H9 (cell line): ENCODE measurements around the gene MAT2A. TPM values are rescaled to one million over a fixed set of nuclear protein-coding genes. Genes with fewer than 3 reads are reported as not detected.

Source experiments
- DNase-seq: peaks from one replicate; pipeline ENCODE4 v3.0.0-alpha.2; 2017
- H2AFZ ChIP-seq: one replicate; pipeline ENCODE4 v1.6.1; 2013; ENCODE audit warnings: mild to moderate bottlenecking, low read length, control low read depth, moderate library complexity
- H2AK5ac ChIP-seq: 2 replicates; pipeline ENCODE4 v1.6.1; 2013; ENCODE audit warnings: low read length, control low read depth, mixed read lengths; ENCODE audit not compliant: insufficient read length
- H2BK120ac ChIP-seq: one replicate; pipeline ENCODE4 v1.6.1; 2013; ENCODE audit warnings: low read depth, mild to moderate bottlenecking, low read length, control low read depth, inconsistent platforms; ENCODE audit not compliant: poor library complexity, severe bottlenecking
- H2BK12ac ChIP-seq: 2 replicates; pipeline ENCODE4 v1.6.1; 2013; ENCODE audit warnings: low read length, control low read depth, mixed read lengths, low read depth; ENCODE audit not compliant: insufficient read length
- H2BK15ac ChIP-seq: 2 replicates; pipeline ENCODE4 v1.6.1; 2013; ENCODE audit warnings: low read depth, low read length, control low read depth
- H2BK20ac ChIP-seq: one replicate; pipeline ENCODE4 v1.6.1; 2013; ENCODE audit warnings: low read depth, mild to moderate bottlenecking, low read length, control low read depth, inconsistent platforms; ENCODE audit not compliant: poor library complexity, severe bottlenecking
- H2BK5ac ChIP-seq: 2 replicates; pipeline ENCODE4 v1.6.1; 2013; ENCODE audit warnings: low read length, control low read depth, mixed read lengths; ENCODE audit not compliant: insufficient read length
- H3K14ac ChIP-seq: 2 replicates; pipeline ENCODE4 v1.6.1; 2013; ENCODE audit warnings: low read length, control low read depth; ENCODE audit not compliant: insufficient read depth
- H3K18ac ChIP-seq: 2 replicates; pipeline ENCODE4 v1.6.1; 2013; ENCODE audit warnings: low read depth, mild to moderate bottlenecking, mixed read lengths, low read length, control low read depth; ENCODE audit not compliant: insufficient read length
- H3K23ac ChIP-seq: 2 replicates; pipeline ENCODE4 v1.6.1; 2013; ENCODE audit warnings: low read length, control low read depth, mixed read lengths, low read depth; ENCODE audit not compliant: insufficient read length
- H3K23me2 ChIP-seq: 2 replicates; pipeline ENCODE4 v1.6.1; 2013; ENCODE audit warnings: low read depth, mild to moderate bottlenecking, mixed read lengths, low read length, control low read depth; ENCODE audit not compliant: insufficient read length, poor library complexity, severe bottlenecking
- H3K27ac ChIP-seq: 2 replicates; pipeline ENCODE4 v1.5.1; 2013; ENCODE audit warnings: low read length, control low read depth, mixed read lengths, low read depth; ENCODE audit not compliant: insufficient read length
- H3K27me3 ChIP-seq: 2 replicates; pipeline ENCODE4 v1.6.1; 2013; ENCODE audit warnings: low read length, control low read depth, inconsistent platforms; ENCODE audit not compliant: insufficient read depth
- H3K4ac ChIP-seq: 2 replicates; pipeline ENCODE4 v1.6.1; 2013; ENCODE audit warnings: low read depth, mild to moderate bottlenecking, control low read depth, inconsistent platforms, low read length, moderate library complexity
- H3K4me1 ChIP-seq: 2 replicates; pipeline ENCODE4 v1.6.1; 2013; ENCODE audit warnings: low read length, control low read depth, inconsistent platforms; ENCODE audit not compliant: insufficient read depth
- H3K4me2 ChIP-seq: 2 replicates; pipeline ENCODE4 v1.6.1; 2013; ENCODE audit warnings: low read length, control low read depth, mixed read lengths; ENCODE audit not compliant: insufficient read length, insufficient read depth
- H3K56ac ChIP-seq: 2 replicates; pipeline ENCODE4 v1.6.1; 2013; ENCODE audit warnings: low read depth, mild to moderate bottlenecking, mixed read lengths, low read length, control low read depth; ENCODE audit not compliant: insufficient read length
- H3K79me1 ChIP-seq: 2 replicates; pipeline ENCODE4 v1.6.1; 2013; ENCODE audit warnings: low read depth, mild to moderate bottlenecking, moderate library complexity, low read length, control low read depth, inconsistent platforms; ENCODE audit not compliant: insufficient read depth, poor library complexity, severe bottlenecking
- H3K79me2 ChIP-seq: 2 replicates; pipeline ENCODE4 v1.6.1; 2013; ENCODE audit warnings: low read length, control low read depth, inconsistent platforms; ENCODE audit not compliant: insufficient read depth
- H3K9ac ChIP-seq: 2 replicates; pipeline ENCODE4 v1.6.1; 2013; ENCODE audit warnings: low read length, control low read depth, mixed read lengths; ENCODE audit not compliant: insufficient read length; ENCODE audit errors: extremely low read depth
- H3K9me3 ChIP-seq: one replicate; pipeline ENCODE4 v1.6.1; 2013; ENCODE audit warnings: low read depth, low read length, inconsistent platforms; ENCODE audit not compliant: control insufficient read depth
- H3T11ph ChIP-seq: one replicate; pipeline ENCODE4 v1.6.1; 2013; ENCODE audit warnings: mild to moderate bottlenecking, low read length, control low read depth, inconsistent platforms
- H4K20me1 ChIP-seq: one replicate; pipeline ENCODE4 v1.6.1; 2013; ENCODE audit not compliant: control insufficient read depth, insufficient read length, insufficient read depth
- H4K5ac ChIP-seq: 2 replicates; pipeline ENCODE4 v1.6.1; 2013; ENCODE audit warnings: low read depth, mild to moderate bottlenecking, mixed read lengths, low read length, control low read depth; ENCODE audit not compliant: insufficient read length
- H4K8ac ChIP-seq: replicated peaks from 2 replicates; pipeline ENCODE4 v1.6.1; 2013; ENCODE audit warnings: low read length, control low read depth, mixed read lengths, low read depth; ENCODE audit not compliant: insufficient read length
- H4K91ac ChIP-seq: 2 replicates; pipeline ENCODE4 v1.6.1; 2013; ENCODE audit warnings: low read depth, mild to moderate bottlenecking, moderate library complexity, mixed read lengths, low read length, control low read depth; ENCODE audit not compliant: insufficient read length
- H3K27ac Mint-ChIP-seq, 3 experiments: 2 replicates in 2 of 3; 3 replicates in 1 of 3; pipeline ENCODE4 v1.8.0; 2020 to 2021; ENCODE audit warnings: mixed read lengths in 3 of 3, mild to moderate bottlenecking in 1 of 3, moderate library complexity in 1 of 3
- H3K27me3 Mint-ChIP-seq: 2 replicates; pipeline ENCODE4 v1.8.0; 2021; ENCODE audit warnings: low read depth, mild to moderate bottlenecking, moderate library complexity, mixed read lengths
- H3K36me3 Mint-ChIP-seq, 3 experiments: 2 replicates in 2 of 3; 3 replicates in 1 of 3; pipeline ENCODE4 v1.8.0; 2020 to 2021; ENCODE audit warnings: low read depth in 3 of 3, mixed read lengths in 3 of 3; ENCODE audit not compliant: insufficient read depth in 1 of 3
- H3K4me1 Mint-ChIP-seq, 2 experiments: 2 replicates each; pipeline ENCODE4 v1.8.0; 2020; ENCODE audit warnings: mixed read lengths in 2 of 2
- H3K4me3 Mint-ChIP-seq, 2 experiments: 2 replicates in 1 of 2; 3 replicates in 1 of 2; pipeline ENCODE4 v1.8.0; 2020 to 2021; ENCODE audit warnings: mild to moderate bottlenecking in 2 of 2, mixed read lengths in 2 of 2, moderate library complexity in 1 of 2
- H3K9me3 Mint-ChIP-seq, 2 experiments: 2 replicates in 1 of 2; 3 replicates in 1 of 2; pipeline ENCODE4 v1.8.0; 2020; ENCODE audit warnings: mild to moderate bottlenecking in 2 of 2, mixed read lengths in 2 of 2, moderate library complexity in 1 of 2
- CTCF ChIP-seq: fragments of 200-600 bp; sonication (generic); conservative IDR thresholded peaks from 3 replicates; pipeline ENCODE4 v1.8.0; 2021; ENCODE audit warnings: antibody characterized with exemption, mild to moderate bottlenecking
- WGBS: extraction: QIAGEN DNeasy Blood & Tissue Kit; methylation state at CpG from one replicate; pipeline ENCODE4 v1.1.7; 2013; ENCODE audit warnings: missing lambda C conversion rate, low lambda C conversion rate, mixed read lengths; ENCODE audit not compliant: insufficient read length; ENCODE audit errors: extremely low coverage; 5-methylcytosine and 5-hydroxymethylcytosine counted together
- total RNA-seq: library from RNA; stranded (reverse); gene quantifications from 2 replicates; pipeline ENCODE4 v1.2.1, GENCODE V29; 2021

The MAT2A gene
- total RNA-seq, 1 experiment from 2014 or later: 459 TPM

GRCh38 chr2:85511008-85511811 lies 27.8 kb upstream of the MAT2A start:
- no peaks in the 10 kb centered on the region for H3K36me3 Mint-ChIP-seq
- H3K4me1 ChIP-seq: no peaks in the 10 kb centered on the region
- H3K4me3 Mint-ChIP-seq: no peak overlapping the region
- no peaks in the 10 kb centered on the region for H3K79me2 ChIP-seq
- H4K91ac ChIP-seq: no peak overlapping the region
- H2BK5ac ChIP-seq: no peak overlapping the region
- no peak overlapping the region for H3K27ac ChIP-seq
- H3K4me2 ChIP-seq: no peak overlapping the region
- WGBS: no CpG with 5 or more reads among the region's 6 CpGs
- no peak overlapping the region for H3T11ph ChIP-seq
- no peak overlapping the region for H3K4ac ChIP-seq
- no peaks in the 10 kb centered on the region for H3K27me3 Mint-ChIP-seq
- no peak overlapping the region for H2BK120ac ChIP-seq
- H3K18ac ChIP-seq: no peak overlapping the region
- H4K8ac ChIP-seq: no peak overlapping the region
- TF ChIP-seq CTCF: no peak
- H3K23me2 ChIP-seq: no peaks in the 10 kb centered on the region
- no peaks in the 10 kb centered on the region for H3K9me3 Mint-ChIP-seq
- H3K14ac ChIP-seq: no peak overlapping the region
- no peak overlapping the region for H2BK15ac ChIP-seq
- DNase-seq: no peak
- H3K27ac Mint-ChIP-seq: no peak overlapping the region
- H4K20me1 ChIP-seq: no peaks in the 10 kb centered on the region
- H3K9ac ChIP-seq: no peak overlapping the region
- H3K23ac ChIP-seq: no peak overlapping the region
- no peak overlapping the region for H2AK5ac ChIP-seq
- H4K5ac ChIP-seq: no peak overlapping the region
- no peak overlapping the region for H2BK20ac ChIP-seq
- no peaks in the 10 kb centered on the region for H3K27me3 ChIP-seq
- H3K4me1 Mint-ChIP-seq: peaks cover 0 to 13% of the 10 kb centered on the region in 2 experiments; a peak in 2 of 4 replicates
- no peak overlapping the region for H2BK12ac ChIP-seq
- H3K79me1 ChIP-seq: no peaks in the 10 kb centered on the region
- no peak overlapping the region for H3K56ac ChIP-seq
- H3K9me3 ChIP-seq: no peaks in the 10 kb centered on the region
- H2AFZ ChIP-seq: no peak overlapping the region
